Aorta (tissue), 5 donors: ENCODE measurements around the gene GPR137B. TPM values are rescaled to one million over a fixed set of nuclear protein-coding genes. Genes with fewer than 3 reads are reported as not detected.
A peak's percentile ranks its signal among the peaks of the same experiment; 100 is the strongest.

ENCODE experiments used
- ATAC-seq: fragments of 200-7000 bp; cut with Tn5 transposase; one replicate; pipeline ENCODE4 v1.9.1; 2022; ENCODE audit warnings: moderate library complexity; ENCODE audit not compliant: low FRiP score
- DNase-seq, 2 donors: peaks; one replicate each; pipeline ENCODE4 v3.0.0-alpha.2; 2020
- H3K27ac ChIP-seq, 2 donors: one replicate each; pipeline ENCODE4 v1.5.1; 2013; ENCODE audit warnings: low read length in 2 of 2, mild to moderate bottlenecking in 2 of 2, moderate library complexity in 2 of 2, control low read depth in 1 of 2, inconsistent platforms in 1 of 2, low read depth in 1 of 2
- H3K27me3 ChIP-seq, 2 donors: one replicate each; pipeline ENCODE4 v1.6.1; 2013; ENCODE audit warnings: control low read depth in 1 of 2, low read length in 1 of 2, mild to moderate bottlenecking in 1 of 2, moderate library complexity in 1 of 2; ENCODE audit not compliant: insufficient read depth in 2 of 2, control insufficient read depth in 1 of 2
- H3K36me3 ChIP-seq, 2 donors: one replicate each; pipeline ENCODE4 v1.6.1; 2013; ENCODE audit warnings: control low read depth in 1 of 2, low read length in 1 of 2, mild to moderate bottlenecking in 1 of 2; ENCODE audit not compliant: insufficient read depth in 2 of 2, control insufficient read depth in 1 of 2
- H3K4me1 ChIP-seq, 2 donors: one replicate each; pipeline ENCODE4 v1.6.1; 2013; ENCODE audit warnings: low read length in 2 of 2, control low read depth in 1 of 2, mild to moderate bottlenecking in 1 of 2, moderate library complexity in 1 of 2; ENCODE audit not compliant: insufficient read depth in 2 of 2, control insufficient read depth in 1 of 2
- H3K4me3 ChIP-seq, 2 donors: one replicate each; pipeline ENCODE4 v1.5.1; 2013; ENCODE audit warnings: low read length in 2 of 2, control low read depth in 1 of 2, mild to moderate bottlenecking in 1 of 2
- H3K9me3 ChIP-seq: one replicate; pipeline ENCODE4 v1.6.1; 2013; ENCODE audit warnings: mild to moderate bottlenecking, low read length; ENCODE audit not compliant: control insufficient read depth
- WGBS, 2 donors: extraction: QIAGEN DNeasy Blood & Tissue Kit; methylation state at CpG; one replicate each; pipeline ENCODE4 v1.1.7; 2013; 5-methylcytosine and 5-hydroxymethylcytosine counted together
- intact Hi-C, 2 donors: fragments of 100-400 bp; cut with DNase I; formaldehyde crosslinking; loops; one replicate each; pipeline versions ENCODE4 v1.14.2 to v1.15.0; 2022
- polyA plus RNA-seq, 2 donors: library from polyadenylated mRNA; stranded (reverse); fragments of 200-250 nt; gene quantifications; one replicate each; pipeline ENCODE4 v1.2.3, GENCODE V29; 2013
- total RNA-seq, 2 donors: library from RNA; stranded (reverse); fragmentation: NEBNext Ultra II Directional; extraction: Animal tissue kit (Norgen Biotek cat#: 25700); gene quantifications; one replicate each; pipeline ENCODE4 v1.2.1, GENCODE V29; 2021
- donor health status: healthy with polysubstance abuse.
- donor health status: Bipolar disorder and iron deficiency.
- donor health status: DM: no; HTN: no; CAD: no.
- donor health status: DM: no; HTN: no; CAD: no.
- donor health status: DM: yes; HTN: yes; CAD: no.

Gene GPR137B
- total and polyA plus RNA-seq, 4 donors: 15.4 to 21.3 (median 19.5) TPM

DNA sequence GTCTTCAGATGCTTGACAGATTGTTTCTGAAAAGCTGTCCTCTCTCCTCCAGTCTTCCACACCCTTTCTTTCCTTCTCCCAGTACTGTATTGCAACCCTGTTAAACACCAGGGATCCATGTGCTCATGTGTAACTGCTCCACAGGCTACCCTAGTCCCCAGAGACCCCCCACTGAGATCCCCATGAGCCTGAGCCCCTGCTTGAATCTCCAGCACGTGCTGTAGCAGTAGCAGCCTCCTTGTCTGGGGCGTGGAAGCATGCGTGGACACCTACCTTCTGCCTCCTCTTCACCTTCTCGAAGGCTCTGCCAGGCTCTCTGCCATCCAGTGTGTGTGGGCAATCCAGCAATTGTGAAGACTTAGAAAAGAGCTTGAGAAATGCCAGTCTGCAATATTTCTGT, 25.2 kb downstream of the GPR137B start:
- Histone ChIP-seq H3K27me3 (peaks cover 0 to 1% of the 10 kb centered on the region in 2 donors), H3K9me3 (no peaks in the 10 kb centered on the region), H3K4me3 (no peak overlapping the region), H3K4me1 (no peaks in the 10 kb centered on the region), H3K36me3 (no peaks in the 10 kb centered on the region), H3K27ac (no peak overlapping the region)
- 91 to 95% methylated on average over 4 of the region's 4 CpGs for WGBS, 2 donors
- ATAC-seq: no peak
- no peak for DNase-seq
- intact Hi-C loops: no loop called here

DNA sequence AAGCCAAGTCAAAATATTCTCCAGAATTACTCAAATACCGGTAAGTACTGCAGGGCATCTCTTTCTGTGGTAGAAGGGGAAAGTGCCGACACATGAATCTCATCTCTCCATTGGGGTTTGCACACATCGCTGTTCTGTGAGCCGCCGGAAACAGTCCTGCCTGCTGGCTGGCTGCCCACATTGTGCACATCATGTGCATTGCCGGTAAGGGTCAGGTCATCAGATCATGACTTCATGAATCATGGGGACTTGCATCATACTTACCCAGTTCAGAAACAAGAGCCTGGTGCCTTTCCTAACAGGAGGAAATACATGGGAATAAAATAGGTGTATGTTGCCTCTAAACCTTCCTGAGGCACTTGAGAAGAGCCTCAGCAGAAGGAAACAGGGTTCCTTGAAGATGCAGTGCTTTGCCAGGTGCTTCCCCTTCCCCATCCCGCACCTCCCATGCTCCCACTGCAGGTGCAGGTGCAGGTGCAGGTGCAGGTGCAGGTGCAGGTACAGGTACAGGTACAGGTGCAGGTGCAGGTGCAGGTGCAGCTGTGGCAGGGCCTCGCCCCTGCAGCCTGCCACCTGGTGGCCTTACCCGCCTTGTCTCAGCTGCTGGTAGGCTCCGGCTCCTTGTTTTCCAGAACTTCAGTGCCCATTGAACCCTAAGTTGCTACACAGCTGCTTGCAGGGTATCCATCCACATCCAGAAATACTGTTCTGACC, 26.5 kb downstream of the GPR137B start:
- Histone ChIP-seq H3K27me3 (peaks cover 0 to 1% of the 10 kb centered on the region in 2 donors), H3K4me3 (no peak overlapping the region), H3K4me1 (no peaks in the 10 kb centered on the region), H3K9me3 (no peaks in the 10 kb centered on the region), H3K27ac (no peak overlapping the region), H3K36me3 (no peaks in the 10 kb centered on the region)
- DNase-seq (peak; percentile 87 to 88), ATAC-seq (no peak)
- WGBS, 2 donors: 90 to 91% methylated on average over 10 of the region's 10 CpGs
- intact Hi-C loops: no loop called here

DNA sequence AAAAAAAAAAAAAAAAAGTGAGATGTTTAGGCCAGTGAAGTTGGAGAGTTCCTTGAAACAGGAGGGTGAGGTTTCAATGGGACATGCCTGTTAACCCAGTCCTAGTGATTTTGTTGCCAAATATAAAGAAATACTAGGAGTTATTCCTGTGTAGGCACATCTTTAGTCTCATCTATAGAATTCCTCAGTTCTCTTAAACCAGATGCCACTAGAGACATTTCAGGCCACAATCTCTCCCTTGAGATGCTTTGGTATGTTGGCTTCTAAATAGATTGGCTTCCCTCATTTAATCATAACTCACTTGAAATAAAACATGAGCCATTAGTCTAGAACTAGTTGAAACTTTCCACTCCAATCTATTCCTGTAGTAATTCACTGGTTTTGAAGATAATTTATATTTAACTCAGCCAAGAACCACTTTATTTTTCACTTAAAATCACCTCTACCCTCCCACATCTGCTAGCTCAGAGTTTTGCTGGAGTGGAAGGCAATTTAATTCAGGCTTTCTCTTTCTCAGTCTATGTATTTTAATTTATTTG, 29.8 kb downstream of the GPR137B start:
- H3K4me1 ChIP-seq: no peaks in the 10 kb centered on the region
- ATAC-seq (no peak), DNase-seq (no peak)
- intact Hi-C loops: no loop called here
- no peaks in the 10 kb centered on the region for H3K9me3 ChIP-seq
- H3K27ac ChIP-seq: no peak overlapping the region
- H3K27me3 ChIP-seq: peaks cover 0 to 1% of the 10 kb centered on the region in 2 donors
- H3K4me3 ChIP-seq: no peak overlapping the region
- H3K36me3 ChIP-seq: no peaks in the 10 kb centered on the region

DNA sequence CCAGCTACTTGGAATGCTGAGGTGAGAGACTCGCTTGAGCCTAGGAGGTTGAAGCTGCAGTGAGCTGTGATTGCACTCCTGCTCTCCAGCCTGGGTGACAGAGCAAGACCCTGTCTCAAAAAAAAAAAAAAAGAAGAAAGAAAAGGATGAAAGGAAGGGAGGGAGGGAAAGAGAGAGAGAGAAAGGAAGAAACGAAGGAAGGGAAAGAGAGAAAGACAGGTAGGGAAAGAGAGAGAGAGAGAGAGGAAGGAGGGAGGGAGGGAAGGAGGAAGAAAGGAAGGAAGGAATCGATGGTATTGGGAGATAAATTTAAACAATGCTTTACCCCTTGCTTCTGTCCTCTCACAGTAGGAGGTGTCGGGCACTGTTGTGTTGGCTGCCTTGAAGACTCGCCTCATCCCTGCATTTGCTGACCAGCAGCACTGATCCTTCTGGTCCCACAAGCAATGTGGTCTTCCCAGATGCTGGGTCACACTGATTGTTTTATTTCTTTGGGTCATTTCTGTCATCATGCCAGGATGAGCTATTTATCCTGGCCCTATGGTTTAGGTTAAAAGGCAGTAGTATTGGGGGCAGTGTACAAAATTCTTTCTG, 30.9 kb downstream of the GPR137B start:
- 88 to 91% methylated on average over 5 of the region's 5 CpGs for WGBS, 2 donors

DNA sequence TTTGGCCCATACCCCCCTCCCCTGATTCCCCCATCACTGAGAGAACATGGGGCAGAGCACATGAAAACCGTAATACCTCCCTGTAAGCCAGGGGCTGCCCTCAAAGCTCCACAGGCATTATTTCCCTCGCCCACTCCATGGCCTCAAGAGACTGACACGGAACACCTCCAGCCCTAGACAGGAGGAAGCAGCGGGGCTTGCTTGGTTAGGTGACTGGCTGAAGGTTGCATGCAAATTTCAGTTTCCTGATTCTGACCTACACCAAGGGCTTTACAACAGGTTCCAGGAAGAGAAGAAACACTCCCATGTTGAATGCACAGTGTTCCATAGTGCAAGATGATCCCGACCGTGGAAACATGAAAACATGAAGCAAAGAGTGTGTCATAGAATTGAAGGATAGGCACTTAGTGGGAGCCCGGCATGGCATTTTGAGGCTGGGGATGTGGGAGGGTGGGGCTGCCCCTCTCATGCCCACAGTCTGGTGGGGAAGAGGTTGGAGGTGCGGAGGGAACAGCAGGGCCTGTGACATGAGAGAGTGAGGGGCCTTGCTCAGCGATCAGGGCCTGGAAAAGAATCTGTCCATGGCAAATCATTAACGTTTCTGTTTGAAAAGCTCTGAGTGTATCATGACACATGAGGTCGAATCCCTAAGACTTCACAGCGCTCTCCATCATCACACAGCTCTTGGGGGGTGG, 33.5 kb downstream of the GPR137B start:
- ATAC-seq (no peak), DNase-seq (no peak)
- Histone ChIP-seq H3K9me3 (no peaks in the 10 kb centered on the region), H3K27me3 (no peaks in the 10 kb centered on the region), H3K4me3 (no peak overlapping the region), H3K27ac (no peak overlapping the region), H3K36me3 (peaks cover 0 to 5% of the 10 kb centered on the region in 2 donors), H3K4me1 (no peaks in the 10 kb centered on the region)
- intact Hi-C loops: no loop called here
- WGBS, 2 donors: 92 to 94% methylated on average over 12 of the region's 12 CpGs

More for the DNA sequence above, 30.9 kb downstream of the GPR137B start:
- H3K4me3 ChIP-seq: no peak overlapping the region
- no peaks in the 10 kb centered on the region for H3K9me3 ChIP-seq
- no peak overlapping the region for H3K27ac ChIP-seq
- H3K4me1 ChIP-seq: no peaks in the 10 kb centered on the region
- DNase-seq (no peak), ATAC-seq (no peak)
- intact Hi-C loops: no loop called here
- H3K36me3 ChIP-seq: no peaks in the 10 kb centered on the region
- H3K27me3 ChIP-seq: peaks cover 0 to 1% of the 10 kb centered on the region in 2 donors

DNA sequence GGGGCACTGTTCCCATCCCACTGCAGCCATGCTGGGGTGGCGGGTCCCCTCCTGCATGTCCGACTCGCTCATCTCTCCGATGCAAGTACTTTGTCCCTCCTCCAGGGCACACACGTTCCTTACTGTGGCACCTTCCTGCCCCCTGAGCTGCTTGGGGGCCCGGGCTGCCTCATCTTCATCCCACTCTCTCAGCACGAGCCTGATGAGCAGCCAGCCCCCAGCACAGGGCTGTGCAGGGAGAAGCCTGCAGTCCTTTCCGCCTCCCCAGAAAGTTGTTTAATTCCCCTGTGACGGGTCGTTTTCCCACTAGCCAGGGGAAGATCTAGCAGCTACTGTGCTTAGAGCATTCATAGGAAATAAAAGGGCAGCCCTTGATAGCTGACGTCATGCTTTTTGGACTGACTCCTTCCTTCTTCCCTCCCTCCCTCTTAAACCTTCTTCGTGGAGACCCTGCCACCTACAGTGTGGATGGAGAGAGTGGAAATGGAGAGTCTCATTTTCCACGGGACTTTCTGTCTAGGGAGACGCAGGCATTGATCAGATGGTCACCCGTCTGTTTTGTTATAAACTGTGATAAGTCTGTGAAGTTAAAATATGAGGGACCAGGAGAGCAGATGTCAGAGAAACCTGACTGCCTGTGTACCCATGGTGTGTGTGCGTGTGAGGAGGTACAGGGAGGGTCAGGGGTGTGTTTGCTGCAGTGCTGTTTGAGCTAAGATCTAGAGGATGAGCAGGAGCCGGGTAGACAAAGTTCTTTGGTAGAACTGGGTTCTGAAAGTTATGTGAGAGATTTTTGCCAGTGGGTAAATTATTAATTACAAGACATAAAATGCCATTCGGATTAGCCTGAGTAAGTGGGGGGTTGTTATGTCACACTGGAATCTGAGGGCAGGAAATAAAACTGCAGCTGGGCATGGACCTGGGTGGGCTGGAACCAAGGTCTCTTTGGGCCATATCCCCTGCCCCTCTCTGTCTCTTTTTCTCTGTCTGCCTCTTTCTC, 34.3 kb downstream of the GPR137B start:
- 61 to 67% methylated on average over 18 of the region's 18 CpGs for WGBS, 2 donors
- Histone ChIP-seq H3K36me3 (peaks cover 0 to 5% of the 10 kb centered on the region in 2 donors), H3K4me1 (no peaks in the 10 kb centered on the region), H3K27ac (no peak overlapping the region), H3K27me3 (no peaks in the 10 kb centered on the region), H3K4me3 (no peak overlapping the region), H3K9me3 (no peaks in the 10 kb centered on the region)
- ATAC-seq (no peak), DNase-seq (no peak)
- intact Hi-C loops: no loop called here

DNA sequence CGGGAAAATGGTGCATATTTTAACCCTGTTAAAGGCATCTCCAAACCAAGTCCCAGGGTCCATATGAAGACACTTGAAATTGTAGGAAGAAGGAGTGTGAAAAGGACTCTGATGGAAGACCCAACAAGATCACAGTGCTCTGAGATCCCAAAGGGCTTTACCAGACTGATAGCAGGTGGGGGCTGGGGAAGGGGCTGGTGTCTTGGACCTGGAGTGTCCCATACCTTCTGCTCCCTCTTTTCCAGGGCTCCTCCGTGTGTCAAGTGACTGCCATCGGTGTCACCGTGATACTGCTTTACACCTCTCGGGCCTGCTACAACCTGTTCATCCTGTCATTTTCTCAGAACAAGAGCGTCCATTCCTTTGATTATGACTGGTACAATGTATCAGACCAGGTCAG, 37.3 kb downstream of the GPR137B start:
- WGBS, 2 donors: 94 to 95% methylated on average over 6 of the region's 6 CpGs
- no peak for DNase-seq

DNA sequence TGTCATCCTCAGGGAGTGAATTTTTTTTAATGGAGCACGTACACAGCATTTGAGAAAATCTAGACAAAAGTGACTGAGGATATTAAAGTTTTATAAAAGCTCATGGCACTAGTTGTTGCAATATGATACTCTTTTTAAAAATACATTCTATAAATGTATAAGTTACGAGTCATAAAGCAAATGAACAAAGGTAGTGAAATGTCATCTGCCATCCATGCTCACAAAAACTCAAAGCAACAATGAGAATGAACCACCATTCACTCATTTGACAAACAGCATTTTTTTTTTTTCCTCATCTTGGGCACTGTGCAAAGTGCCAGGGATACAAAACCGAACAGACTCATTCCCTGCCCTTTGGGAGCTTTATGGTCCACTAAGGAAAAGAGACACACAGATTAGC, 38.7 kb downstream of the GPR137B start:
- no peak for ATAC-seq

More for the DNA sequence above, 37.3 kb downstream of the GPR137B start:
- H3K36me3 ChIP-seq: peaks cover 0 to 5% of the 10 kb centered on the region in 2 donors
- no peak overlapping the region for H3K4me3 ChIP-seq
- no peak overlapping the region for H3K27ac ChIP-seq
- H3K4me1 ChIP-seq: no peaks in the 10 kb centered on the region
- H3K9me3 ChIP-seq: no peaks in the 10 kb centered on the region
- H3K27me3 ChIP-seq: no peaks in the 10 kb centered on the region
- no peak for ATAC-seq
- intact Hi-C loops: no loop called here

More for the DNA sequence above, 38.7 kb downstream of the GPR137B start:
- H3K4me3 ChIP-seq: no peak overlapping the region
- H3K36me3 ChIP-seq: peaks cover 0 to 5% of the 10 kb centered on the region in 2 donors
- H3K9me3 ChIP-seq: no peaks in the 10 kb centered on the region
- no peaks in the 10 kb centered on the region for H3K27me3 ChIP-seq
- WGBS, 2 donors: 92 to 94% methylated on average over 3 of the region's 3 CpGs
- DNase-seq: no peak
- H3K4me1 ChIP-seq: no peaks in the 10 kb centered on the region
- H3K27ac ChIP-seq: no peak overlapping the region
- intact Hi-C loops: no loop called here
